ENCODE measurements around the gene CCT8.
"Not testable (repeated sequence)": the region's sequence is repeated elsewhere in the genome, so short reads cannot be mapped to it uniquely, and the experiment has no call there.

- not testable (repeated sequence) for TF ChIP-seq POLR2A, CTCF (IDR thresholded peaks at IDR 0.05)
Observed at GRCh38 chr21:29076731-29077640, 3.5 kb upstream of the CCT8 start.
